Measurements from ENCODE around the gene OSBPL10. TPM values are rescaled to one million over a fixed set of nuclear protein-coding genes. Genes with fewer than 3 reads are reported as not detected.
A peak's percentile ranks its signal among the peaks of the same experiment; 100 is the strongest.

OSBPL10 gene
- total and polyA plus RNA-seq, 2 donors (not counting 1 experiment from before 2014, with no cell fraction given) = 88.5 to 310 TPM

DNA sequence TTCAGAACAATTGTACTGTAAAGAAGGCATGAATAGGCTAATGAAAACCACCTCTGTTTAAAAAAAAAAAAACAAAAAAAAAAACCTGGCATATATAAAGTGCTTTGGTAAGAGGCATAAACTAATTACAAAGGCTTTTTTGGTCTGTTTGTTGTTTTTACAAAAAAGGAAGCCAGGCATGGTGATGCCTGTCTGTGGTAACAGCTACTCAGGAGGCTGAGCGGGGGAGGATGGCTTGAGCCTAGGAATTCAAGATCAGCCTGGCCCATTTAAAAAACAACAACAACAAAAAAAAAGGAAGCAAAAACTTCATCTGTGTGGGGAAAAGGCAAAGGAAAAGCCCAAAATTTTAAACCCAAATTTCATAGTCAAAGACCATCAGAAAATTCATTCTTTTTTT, 47.0 kb downstream of the OSBPL10 start:
- H3K36me3 ChIP-seq (replicated peaks in 1 of 2; ENCODE audit: control extremely low read depth in 1 of 2, control insufficient read depth in 1 of 2, extremely low read depth in 1 of 2, insufficient read depth in 2 of 2, low read length in 1 of 2) = peaks cover 0 to 1% of the 10 kb centered on the region in 2 experiments
- peak overlapping the region; percentile 28 for H3K4me2 ChIP-seq (replicated peaks; ENCODE audit: low read depth, low read length, poor library complexity, severe bottlenecking)
- H3K27me3 Mint-ChIP-seq = no peaks in the 10 kb centered on the region
- peaks cover 93% of the 10 kb centered on the region for H3K79me2 ChIP-seq (ENCODE audit: control insufficient read depth, insufficient read depth, low read length)
- CTCF ChIA-PET = interaction anchor here (1.1 to 1.4 kb wide), 2 partner anchors 11 to 17 kb away, joined by 3 read pairs; no protein-coding TSS in a partner anchor
- TF ChIP-seq EZH2 (IDR thresholded peaks at IDR 0.05; ENCODE audit: borderline replicate concordance, insufficient read depth, low read depth, low read length, poor library complexity, severe bottlenecking) = no peak
- no peak overlapping the region for H2AFZ ChIP-seq (ENCODE audit: insufficient read depth, low read depth, low read length, poor library complexity, severe bottlenecking)
- H3K4me3 Mint-ChIP-seq = peak overlapping the region; percentile 40
- peak overlapping the region in 1 of 2 donors; percentile 67 for H3K27ac ChIP-seq (ENCODE audit: low read length in 2 of 2)
- peaks cover 2% of the 10 kb centered on the region for H3K9me3 Mint-ChIP-seq (ENCODE audit: insufficient read depth)
- ATAC-seq (ENCODE audit: low read depth) (peak; percentile 28), DNase-seq (no peak)
- no peaks in the 10 kb centered on the region for H4K20me1 ChIP-seq (ENCODE audit: control insufficient read depth, insufficient read depth, low read length, poor library complexity, severe bottlenecking)
- H3K4me1 ChIP-seq (ENCODE audit: control insufficient read depth in 2 of 2, insufficient read depth in 2 of 2, low read length in 2 of 2) = peaks cover 60 to 75% of the 10 kb centered on the region in 2 donors
- no peak overlapping the region for H3K9ac ChIP-seq (ENCODE audit: low read length)
- H3K27me3 ChIP-seq (replicated peaks in 1 of 4; ENCODE audit: control extremely low read depth in 1 of 4, control insufficient read depth in 3 of 4, insufficient read depth in 4 of 4, low read length in 3 of 4) = no peaks in the 10 kb centered on the region
- WGBS (ENCODE audit: insufficient coverage) = no CpG with 5 or more reads among the region's 1 CpG
- POLR2A ChIA-PET = interaction anchor here (0.5 to 1.6 kb wide), 5 partner anchors 11 to 1311 kb away, joined by 3 to 6 read pairs (median 4); no protein-coding TSS in a partner anchor
- peak overlapping the region; percentile 77 for H3K27ac Mint-ChIP-seq
- H3K9me3 ChIP-seq (ENCODE audit: control extremely low read depth in 1 of 3, control insufficient read depth in 2 of 3, insufficient read depth in 1 of 3, low read length in 2 of 3) = no peaks in the 10 kb centered on the region
- H3K4me1 Mint-ChIP-seq = peaks cover 47% of the 10 kb centered on the region
- intact Hi-C loops (cut with micrococcal nuclease) = loop anchor here (2.0 kb wide), 1 partner anchor 15 kb away; no protein-coding TSS in a partner anchor
- no peak overlapping the region for H3K4me3 ChIP-seq (ENCODE audit: control extremely low read depth in 1 of 5, extremely low read depth in 1 of 5, insufficient read depth in 1 of 5, low read depth in 2 of 5, low read length in 4 of 5)

DNA sequence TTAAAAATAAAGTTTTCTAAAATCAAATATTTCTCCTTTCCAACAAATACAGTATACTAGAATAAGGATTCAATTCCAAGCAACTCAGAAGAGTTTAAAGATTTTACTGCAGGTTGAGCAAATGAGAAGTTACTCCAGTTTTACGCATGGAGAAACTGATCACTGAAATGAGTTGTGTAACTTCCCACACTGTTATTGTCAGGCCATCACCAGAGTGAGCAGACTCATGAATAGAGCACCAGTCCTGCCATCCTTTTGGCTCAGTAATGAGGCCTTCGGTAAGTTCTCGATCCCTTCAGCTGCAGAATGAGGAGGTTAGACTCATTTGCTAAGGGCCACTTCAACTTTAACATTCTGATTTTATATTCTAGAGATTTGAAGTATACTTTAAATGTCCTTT, 48.1 kb downstream of the OSBPL10 start:
- Histone ChIP-seq H3K27ac (ENCODE audit: low read length in 2 of 2) (peak overlapping the region in 1 of 2 donors; percentile 67), H3K4me2 (replicated peaks; ENCODE audit: low read depth, low read length, poor library complexity, severe bottlenecking) (peak overlapping the region; percentile 28), H3K4me1 (ENCODE audit: control insufficient read depth in 2 of 2, insufficient read depth in 2 of 2, low read length in 2 of 2) (peaks cover 60 to 75% of the 10 kb centered on the region in 2 donors), H3K36me3 (replicated peaks in 1 of 2; ENCODE audit: control extremely low read depth in 1 of 2, control insufficient read depth in 1 of 2, extremely low read depth in 1 of 2, insufficient read depth in 2 of 2, low read length in 1 of 2) (no peaks in the 10 kb centered on the region), H4K20me1 (ENCODE audit: control insufficient read depth, insufficient read depth, low read length, poor library complexity, severe bottlenecking) (peaks cover 7% of the 10 kb centered on the region), H3K9ac (ENCODE audit: low read length) (no peak overlapping the region), H3K4me3 (ENCODE audit: control extremely low read depth in 1 of 5, extremely low read depth in 1 of 5, insufficient read depth in 1 of 5, low read depth in 2 of 5, low read length in 4 of 5) (peak overlapping the region in 1 of 5 experiments; percentile 10), H3K27me3 (replicated peaks in 1 of 4; ENCODE audit: control extremely low read depth in 1 of 4, control insufficient read depth in 3 of 4, insufficient read depth in 4 of 4, low read length in 3 of 4) (no peaks in the 10 kb centered on the region), H3K79me2 (ENCODE audit: control insufficient read depth, insufficient read depth, low read length) (peaks cover 93% of the 10 kb centered on the region), H2AFZ (ENCODE audit: insufficient read depth, low read depth, low read length, poor library complexity, severe bottlenecking) (no peak overlapping the region), H3K9me3 (ENCODE audit: control extremely low read depth in 1 of 3, control insufficient read depth in 2 of 3, insufficient read depth in 1 of 3, low read length in 2 of 3) (no peaks in the 10 kb centered on the region)
- Mint-ChIP-seq H3K4me1 (peaks cover 57% of the 10 kb centered on the region), H3K27ac (peak overlapping the region; percentile 77), H3K4me3 (peak overlapping the region; percentile 19), H3K9me3 (ENCODE audit: insufficient read depth) (peaks cover 2% of the 10 kb centered on the region), H3K27me3 (no peaks in the 10 kb centered on the region)
- intact Hi-C loops (cut with micrococcal nuclease) = no loop called here
- DNase-seq = no peak
- POLR2A ChIA-PET = interaction anchor here (0.7 to 1.6 kb wide), 3 partner anchors 12 to 19 kb away, joined by 4 to 6 read pairs (median 5); no protein-coding TSS in a partner anchor
- CTCF ChIA-PET = interaction anchor here (0.7 to 1.4 kb wide), 3 partner anchors 10 to 21 kb away, joined by 3 read pairs; no protein-coding TSS in a partner anchor
- WGBS (ENCODE audit: insufficient coverage) = no CpG with 5 or more reads among the region's 3 CpGs
- TF ChIP-seq, protein P1, sequence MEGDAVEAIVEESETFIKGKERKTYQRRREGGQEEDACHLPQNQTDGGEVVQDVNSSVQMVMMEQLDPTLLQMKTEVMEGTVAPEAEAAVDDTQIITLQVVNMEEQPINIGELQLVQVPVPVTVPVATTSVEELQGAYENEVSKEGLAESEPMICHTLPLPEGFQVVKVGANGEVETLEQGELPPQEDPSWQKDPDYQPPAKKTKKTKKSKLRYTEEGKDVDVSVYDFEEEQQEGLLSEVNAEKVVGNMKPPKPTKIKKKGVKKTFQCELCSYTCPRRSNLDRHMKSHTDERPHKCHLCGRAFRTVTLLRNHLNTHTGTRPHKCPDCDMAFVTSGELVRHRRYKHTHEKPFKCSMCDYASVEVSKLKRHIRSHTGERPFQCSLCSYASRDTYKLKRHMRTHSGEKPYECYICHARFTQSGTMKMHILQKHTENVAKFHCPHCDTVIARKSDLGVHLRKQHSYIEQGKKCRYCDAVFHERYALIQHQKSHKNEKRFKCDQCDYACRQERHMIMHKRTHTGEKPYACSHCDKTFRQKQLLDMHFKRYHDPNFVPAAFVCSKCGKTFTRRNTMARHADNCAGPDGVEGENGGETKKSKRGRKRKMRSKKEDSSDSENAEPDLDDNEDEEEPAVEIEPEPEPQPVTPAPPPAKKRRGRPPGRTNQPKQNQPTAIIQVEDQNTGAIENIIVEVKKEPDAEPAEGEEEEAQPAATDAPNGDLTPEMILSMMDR (IDR thresholded peaks at IDR 0.05) = no peak
- TF ChIP-seq EZH2 (IDR thresholded peaks at IDR 0.05; ENCODE audit: borderline replicate concordance, insufficient read depth, low read depth, low read length, poor library complexity, severe bottlenecking) = no peak
- no peak for ATAC-seq (ENCODE audit: low read depth)

Measured in B cell (primary cell).